HEK293 (cell line): ENCODE results near the gene FAM168A.

Experiments used
- CTCF ChIA-PET: fragments of 350-600 bp; formaldehyde crosslinking; extraction: SDS; loops from one replicate; lab custom pipeline; 2021; ENCODE audit warnings: antibody characterized with exemption; lab: Yijun Ruan, JAX
- POLR2A ChIA-PET: fragments of 300-600 bp; formaldehyde crosslinking; extraction: SDS; loops from one replicate; lab custom pipeline; 2020; ENCODE audit warnings: antibody characterized with exemption, inconsistent platforms; lab: Yijun Ruan, JAX
- H3K27ac ChIP-seq: fragments of 200-500 bp; sonication (Bioruptor generic); 2 replicates; pipeline ENCODE4 v1.5.1; 2014; ENCODE audit warnings: low read depth, low read length, control low read depth, inconsistent platforms; ENCODE audit errors: extremely low read depth
- H3K36me3 ChIP-seq, 2 experiments: fragments of 200-500 bp in 1 of 2; sonication (Bioruptor generic) in 1 of 2; 1 replicate in 1 of 2; 2 replicates in 1 of 2; pipeline ENCODE4 v1.5.1; 2014 to 2017; ENCODE audit warnings: inconsistent platforms in 2 of 2, low read length in 2 of 2; ENCODE audit not compliant: control insufficient read depth in 2 of 2, insufficient read depth in 1 of 2
- H3K4me1 ChIP-seq: fragments of 200-500 bp; sonication (Bioruptor generic); 2 replicates; pipeline ENCODE4 v1.5.1; 2014; ENCODE audit warnings: mild to moderate bottlenecking, low read length, inconsistent platforms; ENCODE audit not compliant: control insufficient read depth, insufficient read depth
- H3K4me3 ChIP-seq: 2 replicates; pipeline ENCODE4 v1.5.1; 2011; ENCODE audit warnings: low read depth, mild to moderate bottlenecking, control low read depth, low read length, moderate library complexity
- H3K9me3 ChIP-seq: fragments of 200-500 bp; sonication (Bioruptor generic); 2 replicates; pipeline ENCODE4 v1.5.1; 2014; ENCODE audit warnings: low read depth, low read length, inconsistent platforms; ENCODE audit not compliant: control insufficient read depth, insufficient read depth
- FEZF1 ChIP-seq: fragments of 450-650 bp; formaldehyde crosslinking; IDR thresholded peaks from 2 replicates; pipeline ENCODE4 v1.5.1; 2016; ENCODE audit warnings: missing biosample characterization, missing genetic modification characterization
- IKZF3 ChIP-seq: fragments of 450-650 bp; IDR thresholded peaks from 2 replicates; pipeline ENCODE4 v1.5.0; 2018; ENCODE audit warnings: missing biosample characterization, mild to moderate bottlenecking, missing genetic modification characterization, moderate library complexity
- PRDM10 ChIP-seq: fragments of 450-650 bp; formaldehyde crosslinking; IDR thresholded peaks from 2 replicates; pipeline ENCODE4 v1.5.1; 2016; ENCODE audit warnings: missing biosample characterization, missing genetic modification characterization
- SCRT2 ChIP-seq: fragments of 450-650 bp; formaldehyde crosslinking; IDR thresholded peaks from 2 replicates; pipeline ENCODE4 v1.5.1; 2016; ENCODE audit warnings: missing biosample characterization, missing genetic modification characterization
- ZBTB20 ChIP-seq: fragments of 450-650 bp; formaldehyde crosslinking; IDR thresholded peaks from 2 replicates; pipeline ENCODE4 v1.5.1; 2016; ENCODE audit warnings: missing biosample characterization, missing genetic modification characterization
- ZBTB48 ChIP-seq: fragments of 450-650 bp; formaldehyde crosslinking; IDR thresholded peaks from 2 replicates; pipeline ENCODE4 v1.5.1; 2016; ENCODE audit warnings: missing biosample characterization, missing genetic modification characterization
- ZBTB49 ChIP-seq: fragments of 450-650 bp; formaldehyde crosslinking; IDR thresholded peaks from 2 replicates; pipeline ENCODE4 v1.5.1; 2016; ENCODE audit warnings: missing biosample characterization, missing genetic modification characterization, low read depth
- ZNF10 ChIP-seq: fragments of 450-650 bp; formaldehyde crosslinking; IDR thresholded peaks from 2 replicates; pipeline ENCODE4 v1.5.1; 2017; ENCODE audit warnings: missing biosample characterization, missing genetic modification characterization
- ZNF138 ChIP-seq: fragments of 450-650 bp; formaldehyde crosslinking; IDR thresholded peaks from 2 replicates; pipeline ENCODE4 v1.5.1; 2016; ENCODE audit warnings: missing biosample characterization, missing genetic modification characterization, borderline replicate concordance
- ZNF169 ChIP-seq: fragments of 450-650 bp; formaldehyde crosslinking; IDR thresholded peaks from 2 replicates; pipeline ENCODE4 v1.5.1; 2016; ENCODE audit warnings: missing biosample characterization, missing genetic modification characterization
- ZNF223 ChIP-seq: fragments of 450-650 bp; formaldehyde crosslinking; IDR thresholded peaks from 2 replicates; pipeline ENCODE4 v1.5.1; 2016; ENCODE audit warnings: missing biosample characterization, missing genetic modification characterization
- ZNF324 ChIP-seq: fragments of 450-650 bp; formaldehyde crosslinking; IDR thresholded peaks from 2 replicates; pipeline ENCODE4 v1.5.1; 2016; ENCODE audit warnings: missing biosample characterization, missing genetic modification characterization
- ZNF398 ChIP-seq: fragments of 450-650 bp; formaldehyde crosslinking; IDR thresholded peaks from 2 replicates; pipeline ENCODE4 v1.5.1; 2017; ENCODE audit warnings: missing biosample characterization, missing genetic modification characterization
- ZNF513 ChIP-seq: fragments of 450-650 bp; IDR thresholded peaks from 2 replicates; pipeline ENCODE4 v1.5.1; 2018; ENCODE audit warnings: missing biosample characterization, missing genetic modification characterization
- ZNF571 ChIP-seq: fragments of 450-650 bp; formaldehyde crosslinking; IDR thresholded peaks from 2 replicates; pipeline ENCODE4 v1.5.0; 2017; ENCODE audit warnings: missing biosample characterization, missing genetic modification characterization
- ZNF654 ChIP-seq: fragments of 450-650 bp; formaldehyde crosslinking; IDR thresholded peaks from 2 replicates; pipeline ENCODE4 v1.5.1; 2016; ENCODE audit warnings: low read depth, missing biosample characterization, missing genetic modification characterization
- ZNF76 ChIP-seq: fragments of 450-650 bp; formaldehyde crosslinking; IDR thresholded peaks from 2 replicates; pipeline ENCODE4; 2016; ENCODE audit warnings: low read depth, missing biosample characterization, missing genetic modification characterization, borderline replicate concordance
- ZSCAN18 ChIP-seq: fragments of 450-650 bp; formaldehyde crosslinking; IDR thresholded peaks from 2 replicates; pipeline ENCODE4 v1.5.1; 2016; ENCODE audit warnings: missing biosample characterization, missing genetic modification characterization

The FAM168A gene

GRCh38 chr11:73641668-73642067 lies 43.8 kb upstream of the FAM168A start:
- POLR2A ChIA-PET, result no interaction called here
- CTCF ChIA-PET, result interaction anchor here (0.6 to 4.0 kb wide), 2 partner anchors 16 to 811 kb away, joined by 3 to 18 read pairs; no protein-coding TSS in a partner anchor
- H3K4me1 ChIP-seq, result no peaks in the 10 kb centered on the region
- no peak overlapping the region for H3K27ac ChIP-seq
- no peaks in the 10 kb centered on the region for H3K36me3 ChIP-seq
- H3K4me3 ChIP-seq, result no peak overlapping the region
- peak; percentile 95 for TF ChIP-seq ZNF10 (tag by site-specific recombination)
- TF ChIP-seq ZBTB48 (tag by site-specific recombination), result no peak
- TF ChIP-seq, all 188 proteins: peak for 1
- no peaks in the 10 kb centered on the region for H3K9me3 ChIP-seq

- no peak for TF ChIP-seq ZSCAN18 (tag by site-specific recombination)
- no peak for TF ChIP-seq ZNF398
- TF ChIP-seq FEZF1 (tag by site-specific recombination), result no peak
- no peak for TF ChIP-seq ZNF571 (tag by site-specific recombination)
- no peak for TF ChIP-seq ZNF138 (tag by site-specific recombination)
- no peak for TF ChIP-seq ZNF324 (tag by site-specific recombination)
- no peak for TF ChIP-seq ZNF513 (tag by site-specific recombination)
- no peak for TF ChIP-seq ZBTB20 (tag by site-specific recombination)
- TF ChIP-seq ZNF654 (tag by site-specific recombination), result no peak
- no peak for TF ChIP-seq IKZF3 (tag by site-specific recombination)
- no peak for TF ChIP-seq ZNF169 (tag by site-specific recombination)
- TF ChIP-seq ZBTB48 (tag by site-specific recombination), result no peak
- no peak for TF ChIP-seq PRDM10
- TF ChIP-seq ZNF223 (tag by site-specific recombination), result no peak
- no peak for TF ChIP-seq ZBTB49 (tag by site-specific recombination)
- TF ChIP-seq ZNF76 (tag by site-specific recombination), result no peak
- TF ChIP-seq SCRT2, result no peak
- Histone ChIP-seq H3K36me3 (no peaks in the 10 kb centered on the region), H3K4me3 (no peak overlapping the region), H3K27ac (no peak overlapping the region), H3K9me3 (no peaks in the 10 kb centered on the region), H3K4me1 (no peaks in the 10 kb centered on the region)
- ChIA-PET POLR2A (no interaction called here), CTCF (interaction anchor here (0.7 to 4.0 kb wide), 3 partner anchors 15 to 848 kb away, joined by 3 to 18 read pairs (median 10); no protein-coding TSS in a partner anchor)
Measured at GRCh38 chr11:73640592-73640991, 42.7 kb upstream of the FAM168A start.
